GM03348 (cell line): ENCODE data around the gene RBBP4.
"Not testable (repeated sequence)": the region's sequence is repeated elsewhere in the genome, so short reads cannot be mapped to it uniquely, and the experiment has no call there.

ENCODE experiments used
- DNase-seq: peaks from one replicate; pipeline ENCODE4 v3.0.0; 2012; ENCODE audit warnings: low spot score

RBBP4 gene

GRCh38 chr1:32650752-32651460 lies at the start of gene RBBP4:
RBBP4 (plus strand) TSS chr1:32651208; CDS start chr1:32651307, 99 bp downstream.
- DNase-seq, result peak; percentile 99

- DNase-seq, result no peak
These were observed 45.1 kb upstream of the RBBP4 start for GRCh38 chr1:32605711-32606424.

- DNase-seq, result no peak
These were observed 44.2 kb upstream of the RBBP4 start for GRCh38 chr1:32606565-32607371.

- no peak for DNase-seq
These were observed 41.8 kb upstream of the RBBP4 start for GRCh38 chr1:32609180-32609579.

GRCh38 chr1:32611859-32612188 lies 39.2 kb upstream of the RBBP4 start:
- no peak for DNase-seq

GRCh38 chr1:32612189-32612881 lies 38.7 kb upstream of the RBBP4 start:
- peak; percentile 96 for DNase-seq

- DNase-seq, result no peak
These were observed 37.5 kb upstream of the RBBP4 start for GRCh38 chr1:32613472-32613871.

GRCh38 chr1:32618673-32619221 lies 32.3 kb upstream of the RBBP4 start:
- DNase-seq, result no peak

- DNase-seq, result peak; percentile 14
These were observed 31.1 kb upstream of the RBBP4 start for GRCh38 chr1:32619701-32620485.

GRCh38 chr1:32622205-32622604 lies 28.8 kb upstream of the RBBP4 start:
- no peak for DNase-seq

GRCh38 chr1:32622806-32623681 lies 28.0 kb upstream of the RBBP4 start:
- no peak for DNase-seq

GRCh38 chr1:32623775-32624174 lies 27.2 kb upstream of the RBBP4 start:
- no peak for DNase-seq

GRCh38 chr1:32626176-32626575 lies 24.8 kb upstream of the RBBP4 start:
- DNase-seq, result no peak

GRCh38 chr1:32627596-32628162 lies 23.3 kb upstream of the RBBP4 start:
- DNase-seq, result no peak

- not testable (repeated sequence) for DNase-seq
These were observed 20.8 kb upstream of the RBBP4 start for GRCh38 chr1:32630173-32630572.

- no peak for DNase-seq
These were observed 18.2 kb upstream of the RBBP4 start for GRCh38 chr1:32632829-32633228.

GRCh38 chr1:32635508-32636277 lies 15.3 kb upstream of the RBBP4 start:
- no peak for DNase-seq

GRCh38 chr1:32636914-32637645 lies 13.9 kb upstream of the RBBP4 start:
- peak; percentile 14 for DNase-seq
